Transverse colon (tissue), 4 donors: ENCODE measurements around the gene MDGA2. TPM values are rescaled to one million over a fixed set of nuclear protein-coding genes. Genes with fewer than 3 reads are reported as not detected.

Experiments
- DNase-seq: peaks from one replicate; pipeline ENCODE4 v3.0.0-alpha.2; 2019
- H3K27ac ChIP-seq, 4 donors: fragments of 200-600 bp; sonication (generic); 2 replicates each; pipeline ENCODE4 v1.5.1; 2016 to 2018; ENCODE audit warnings: inconsistent platforms in 4 of 4
- H3K27me3 ChIP-seq: fragments of 200-600 bp; sonication (generic); 2 replicates; pipeline ENCODE4 v1.5.1; 2017; ENCODE audit warnings: inconsistent platforms
- H3K36me3 ChIP-seq, 4 donors: fragments of 200-600 bp; sonication (generic); 2 replicates each; pipeline ENCODE4 v1.5.1; 2017 to 2019; ENCODE audit warnings: inconsistent platforms in 4 of 4
- H3K4me1 ChIP-seq, 4 donors: fragments of 200-600 bp; sonication (generic); 2 replicates each; pipeline ENCODE4 v1.5.1; 2017 to 2020; ENCODE audit warnings: inconsistent platforms in 4 of 4
- H3K4me3 ChIP-seq, 4 donors: fragments of 200-600 bp; sonication (generic); 1 replicate in 1 of 4; 2 replicates in 3 of 4; pipeline versions ENCODE4 v1.5.1 to v1.6.1; 2017 to 2019; ENCODE audit warnings: inconsistent platforms in 4 of 4
- H3K9me3 ChIP-seq, 2 donors: fragments of 200-600 bp; sonication (generic); 2 replicates each; pipeline ENCODE4 v1.5.1; 2017 to 2019; ENCODE audit warnings: inconsistent platforms in 2 of 2
- EP300 ChIP-seq: sonication (generic); formaldehyde crosslinking; IDR thresholded peaks from one replicate; pipeline ENCODE4 v1.6.1; 2017; ENCODE audit warnings: antibody characterized with exemption, low read depth
- POLR2A ChIP-seq: fragments of 450-650 bp; IDR thresholded peaks from one replicate; pipeline ENCODE4 v1.6.1; 2016; ENCODE audit warnings: antibody characterized with exemption, mild to moderate bottlenecking, moderate library complexity
- POLR2AphosphoS5 ChIP-seq, 3 donors: sonication (generic); formaldehyde crosslinking; IDR thresholded peaks; one replicate each; pipeline ENCODE4 v1.6.1; 2016; ENCODE audit warnings: antibody characterized with exemption in 3 of 3
- WGBS, 2 donors: methylation state at CpG; one replicate each; pipeline ENCODE4 v1.1.5; 2018; ENCODE audit warnings: low coverage in 1 of 2; 5-methylcytosine and 5-hydroxymethylcytosine counted together
- in situ Hi-C, 4 donors: fragments of 200-750 bp; cut with MboI; loops; one replicate each; pipeline versions ENCODE4 v1.15.0 to v1.15.1; 2017; ENCODE audit warnings: low sequenced_read_pairs in 3 of 4, low pct_ligation_motif_present in 1 of 4, low pct_unique_long_range_greater_than_20kb in 1 of 4
- intact Hi-C: fragments of 100-400 bp; cut with DNase I; formaldehyde crosslinking; loops from one replicate; pipeline ENCODE4 v1.15.1; 2023; ENCODE audit warnings: low total_unique reads
- total RNA-seq, 4 donors: library from RNA; depleted of rRNA; stranded (reverse); fragments of >200 nt; gene quantifications; one replicate each; pipeline ENCODE4 v1.1.0, GENCODE V29; 2016
- TF ChIP-seq, protein P1 (sequence below), 5 experiments: fragments of 200-600 bp in 3 of 5; fragments of 450-650 bp in 2 of 5; sonication (generic) in 3 of 5; IDR thresholded peaks; 1 replicate in 2 of 5; 2 replicates in 3 of 5; pipeline ENCODE4 v1.5.1; 2016 to 2017; ENCODE audit warnings: antibody characterized with exemption in 5 of 5, inconsistent platforms in 3 of 5, mild to moderate bottlenecking in 2 of 5, moderate library complexity in 1 of 5

The MDGA2 gene
- total RNA-seq, 4 donors from 2014 or later, result not detected

DNA sequence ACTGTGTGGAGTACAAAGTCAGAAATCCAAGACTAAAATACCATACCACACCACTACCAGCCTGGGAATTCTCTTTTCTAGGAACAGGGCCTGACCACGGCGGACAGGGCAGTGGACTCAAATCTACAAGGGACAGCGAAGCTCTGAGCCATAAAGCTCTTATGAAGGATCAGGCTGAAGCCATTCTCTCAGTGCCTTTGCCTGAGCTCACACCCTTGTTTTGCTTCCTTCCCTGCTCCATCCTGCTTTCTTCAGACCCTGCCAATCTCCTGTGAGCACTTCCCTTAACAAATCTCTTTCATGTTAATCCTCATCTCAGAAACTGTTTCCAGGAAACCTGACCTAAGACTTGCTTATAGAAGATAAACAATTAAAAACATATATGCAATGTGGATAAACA is 398.5 kb downstream of the MDGA2 start:
- intact Hi-C loops (no loop called here), in situ Hi-C loops (no loop called here)
- DNase-seq, result no peak
- Histone ChIP-seq H3K9me3 (no peaks in the 10 kb centered on the region), H3K4me3 (no peak overlapping the region), H3K36me3 (no peaks in the 10 kb centered on the region), H3K27ac (no peak overlapping the region), H3K27me3 (no peaks in the 10 kb centered on the region), H3K4me1 (no peaks in the 10 kb centered on the region)
- 62 to 80% methylated on average over 3 of the region's 3 CpGs for WGBS, 2 donors
- TF ChIP-seq POLR2AphosphoS5 (IDR thresholded peaks at IDR 0.05) (no peak), POLR2A (no peak), EP300 (no peak)
- TF ChIP-seq, protein P1, sequence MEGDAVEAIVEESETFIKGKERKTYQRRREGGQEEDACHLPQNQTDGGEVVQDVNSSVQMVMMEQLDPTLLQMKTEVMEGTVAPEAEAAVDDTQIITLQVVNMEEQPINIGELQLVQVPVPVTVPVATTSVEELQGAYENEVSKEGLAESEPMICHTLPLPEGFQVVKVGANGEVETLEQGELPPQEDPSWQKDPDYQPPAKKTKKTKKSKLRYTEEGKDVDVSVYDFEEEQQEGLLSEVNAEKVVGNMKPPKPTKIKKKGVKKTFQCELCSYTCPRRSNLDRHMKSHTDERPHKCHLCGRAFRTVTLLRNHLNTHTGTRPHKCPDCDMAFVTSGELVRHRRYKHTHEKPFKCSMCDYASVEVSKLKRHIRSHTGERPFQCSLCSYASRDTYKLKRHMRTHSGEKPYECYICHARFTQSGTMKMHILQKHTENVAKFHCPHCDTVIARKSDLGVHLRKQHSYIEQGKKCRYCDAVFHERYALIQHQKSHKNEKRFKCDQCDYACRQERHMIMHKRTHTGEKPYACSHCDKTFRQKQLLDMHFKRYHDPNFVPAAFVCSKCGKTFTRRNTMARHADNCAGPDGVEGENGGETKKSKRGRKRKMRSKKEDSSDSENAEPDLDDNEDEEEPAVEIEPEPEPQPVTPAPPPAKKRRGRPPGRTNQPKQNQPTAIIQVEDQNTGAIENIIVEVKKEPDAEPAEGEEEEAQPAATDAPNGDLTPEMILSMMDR (IDR thresholded peaks at IDR 0.05), result no peak

DNA sequence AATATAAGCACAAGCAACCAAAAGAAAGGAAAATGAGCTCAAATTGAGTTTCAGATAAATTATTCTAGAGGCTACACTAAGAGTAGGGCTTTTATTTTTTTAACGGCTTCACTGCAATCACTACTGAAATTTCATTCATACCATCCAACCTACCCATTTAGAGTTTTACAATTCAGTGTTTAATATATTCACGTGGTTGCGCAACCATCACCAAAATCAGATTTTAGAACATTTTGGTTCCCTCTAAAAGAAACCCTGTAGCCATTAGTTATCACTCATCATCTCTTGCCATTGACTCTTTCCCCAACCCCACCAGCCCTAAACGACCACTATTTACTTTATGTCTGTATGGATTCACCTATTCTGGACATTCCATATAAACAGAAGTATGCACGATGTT is 401.5 kb downstream of the MDGA2 start:
- in situ Hi-C loops, result no loop called here

DNA sequence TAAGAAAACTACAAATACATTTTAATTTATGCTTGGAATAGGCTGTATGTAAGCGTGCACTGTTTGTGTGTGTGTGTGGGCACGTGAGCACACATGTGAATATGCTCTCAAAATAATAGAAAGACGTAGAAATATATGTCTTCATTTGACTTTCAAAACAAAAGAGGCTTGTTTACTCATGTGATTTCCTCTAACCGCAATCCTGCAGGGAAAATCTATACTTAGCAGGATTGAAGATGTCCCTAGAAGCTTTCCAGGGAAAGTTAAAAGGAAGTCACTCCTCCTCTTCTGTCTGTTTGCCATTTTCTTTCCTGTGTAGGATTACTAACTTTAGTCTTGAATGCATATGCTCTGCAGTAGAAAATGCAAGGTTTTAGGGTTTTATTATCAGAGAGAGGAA is 404.7 kb downstream of the MDGA2 start:
- H3K36me3 ChIP-seq, result no peaks in the 10 kb centered on the region
- WGBS, 2 donors, result 71 to 74% methylated on average over 4 of the region's 4 CpGs
- no peaks in the 10 kb centered on the region for H3K4me1 ChIP-seq
- H3K27ac ChIP-seq, result no peak overlapping the region
- intact Hi-C loops, result no loop called here
- no peak for DNase-seq
- no peak for TF ChIP-seq POLR2A
- TF ChIP-seq EP300, result no peak
- no peak for TF ChIP-seq POLR2AphosphoS5 (IDR thresholded peaks at IDR 0.05)
- TF ChIP-seq, protein P1 (IDR thresholded peaks at IDR 0.05), result no peak
- in situ Hi-C loops, result no loop called here
- H3K4me3 ChIP-seq, result no peak overlapping the region
- no peaks in the 10 kb centered on the region for H3K27me3 ChIP-seq
- no peaks in the 10 kb centered on the region for H3K9me3 ChIP-seq

More for the DNA sequence above, 401.5 kb downstream of the MDGA2 start:
- Histone ChIP-seq H3K9me3 (no peaks in the 10 kb centered on the region), H3K27me3 (no peaks in the 10 kb centered on the region), H3K36me3 (no peaks in the 10 kb centered on the region), H3K4me3 (no peak overlapping the region), H3K27ac (no peak overlapping the region), H3K4me1 (no peaks in the 10 kb centered on the region)
- 56 to 65% methylated on average over 5 of the region's 5 CpGs for WGBS, 2 donors
- intact Hi-C loops, result no loop called here
- TF ChIP-seq POLR2A, result no peak
- TF ChIP-seq EP300, result no peak
- no peak for TF ChIP-seq POLR2AphosphoS5 (IDR thresholded peaks at IDR 0.05)
- TF ChIP-seq, protein P1 (IDR thresholded peaks at IDR 0.05), result no peak
- no peak for DNase-seq

DNA sequence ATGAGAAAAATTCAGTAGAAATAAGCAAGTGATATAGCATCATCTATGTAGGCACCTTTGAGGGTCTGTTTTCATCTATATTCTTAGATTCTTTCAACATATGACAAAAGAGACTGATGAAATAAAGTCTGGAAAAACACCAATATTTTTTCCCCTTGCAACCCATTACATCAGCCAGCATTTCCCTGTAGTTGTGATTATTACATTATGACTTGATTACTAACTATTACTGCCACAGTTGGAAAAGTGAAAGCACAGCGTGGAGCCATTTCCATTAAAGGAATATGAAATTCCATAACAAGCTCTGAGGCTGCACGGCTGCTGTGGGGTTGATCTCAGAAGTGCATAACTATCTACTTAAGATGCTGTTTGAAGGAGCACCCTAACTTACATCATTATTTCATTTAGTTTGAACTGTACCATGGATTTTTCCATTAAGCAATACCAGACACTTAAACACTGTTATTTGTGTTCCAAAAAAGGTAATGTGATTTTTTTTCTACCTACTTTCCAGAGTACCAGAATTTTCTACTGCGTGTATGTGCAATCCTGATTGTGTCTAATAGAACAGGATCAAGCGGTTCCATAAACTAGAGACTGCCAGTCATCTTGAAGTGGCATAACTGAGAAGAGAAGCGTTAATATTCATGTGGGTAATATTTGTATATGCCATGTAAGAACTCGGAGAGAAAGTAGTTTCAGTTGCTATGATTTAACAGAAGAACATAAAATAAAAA is 405.5 kb downstream of the MDGA2 start:
- Histone ChIP-seq H3K27ac (no peak overlapping the region), H3K9me3 (no peaks in the 10 kb centered on the region), H3K4me1 (no peaks in the 10 kb centered on the region), H3K27me3 (no peaks in the 10 kb centered on the region), H3K36me3 (no peaks in the 10 kb centered on the region), H3K4me3 (no peak overlapping the region)
- in situ Hi-C loops, result no loop called here
- TF ChIP-seq POLR2A, result no peak
- no peak for TF ChIP-seq EP300
- TF ChIP-seq POLR2AphosphoS5 (IDR thresholded peaks at IDR 0.05), result no peak
- TF ChIP-seq, protein P1 (IDR thresholded peaks at IDR 0.05), result no peak
- intact Hi-C loops, result no loop called here
- 59 to 73% methylated on average over 6 of the region's 6 CpGs for WGBS, 2 donors
- DNase-seq, result no peak
